PC-3 (cell line): ENCODE results near the gene CHP2. TPM values are rescaled to one million over a fixed set of nuclear protein-coding genes. Genes with fewer than 3 reads are reported as not detected.

Experiments
- ATAC-seq: fragments of 200-7000 bp; cut with Tn5 transposase; 2 replicates; pipeline ENCODE4 v1.9.1; 2020; ENCODE audit warnings: mild to moderate bottlenecking, moderate library complexity
- BruUV-seq: library from RNA; stranded (reverse); fragments of 400-500 nt; replicated peaks from 2 replicates; lab custom pipeline; 2021; lab: Mats Ljungman, UMichigan
- CTCF ChIA-PET: fragments of 300-600 bp; sonication (Branson Sonifier 250); formaldehyde crosslinking; loops from one replicate; lab custom pipeline; 2022; ENCODE audit warnings: antibody characterized with exemption; lab: Charles Lee
- POLR2A ChIA-PET: fragments of 300-600 bp; sonication (Branson Sonifier 250); formaldehyde crosslinking; loops from one replicate; lab custom pipeline; 2022; ENCODE audit warnings: antibody characterized with exemption; ENCODE audit not compliant: unreplicated experiment; lab: Charles Lee
- DNase-seq: peaks from one replicate; pipeline ENCODE4 v3.0.0-alpha.2; 2015
- H2AFZ ChIP-seq: fragments of 300-600 bp; sonication (generic); 2 replicates; pipeline ENCODE4 v1.6.0; 2016; ENCODE audit warnings: antibody characterized with exemption, low read length
- H3F3A ChIP-seq: fragments of 300-600 bp; sonication (generic); one replicate; pipeline ENCODE4 v1.6.0; 2017; ENCODE audit warnings: antibody characterized with exemption, low read length, control low read depth, mild to moderate bottlenecking; ENCODE audit not compliant: unreplicated experiment
- H3K27ac ChIP-seq: fragments of 300-600 bp; sonication (generic); 2 replicates; pipeline ENCODE4 v1.5.1; 2016; ENCODE audit warnings: mild to moderate bottlenecking, low read length
- H3K27me3 ChIP-seq: fragments of 300-600 bp; sonication (generic); 2 replicates; pipeline ENCODE4 v1.6.1; 2016; ENCODE audit warnings: low read length, mixed read lengths
- H3K36me3 ChIP-seq: fragments of 300-600 bp; sonication (generic); 2 replicates; pipeline ENCODE4 v1.6.1; 2016; ENCODE audit warnings: low read depth, mixed run types, low read length, mixed read lengths
- H3K4me1 ChIP-seq: fragments of 300-600 bp; sonication (generic); 2 replicates; pipeline ENCODE4 v1.5.1; 2016; ENCODE audit warnings: low read length; ENCODE audit not compliant: insufficient read depth
- H3K4me2 ChIP-seq: fragments of 300-600 bp; sonication (generic); 2 replicates; pipeline ENCODE4 v1.6.0; 2016; ENCODE audit warnings: low read length
- H3K4me3 ChIP-seq: fragments of 300-600 bp; sonication (generic); 2 replicates; pipeline ENCODE4 v1.5.1; 2016; ENCODE audit warnings: mild to moderate bottlenecking, low read length, mixed read lengths
- H3K79me2 ChIP-seq: fragments of 300-600 bp; sonication (generic); 2 replicates; pipeline ENCODE4 v1.6.1; 2017; ENCODE audit warnings: low read length, mixed read lengths
- H3K9ac ChIP-seq: fragments of 300-600 bp; sonication (generic); 2 replicates; pipeline ENCODE4 v1.6.0; 2016; ENCODE audit warnings: mild to moderate bottlenecking, low read length
- H3K9me2 ChIP-seq: fragments of 300-600 bp; sonication (generic); replicated peaks from 2 replicates; pipeline ENCODE4 v1.6.1; 2016; ENCODE audit warnings: mixed run types, low read length, mixed read lengths
- H3K9me3 ChIP-seq: fragments of 300-600 bp; sonication (generic); 2 replicates; pipeline ENCODE4 v1.6.1; 2016; ENCODE audit warnings: low read length, mixed read lengths
- H4K20me1 ChIP-seq: fragments of 300-600 bp; sonication (generic); 2 replicates; pipeline ENCODE4 v1.6.1; 2016; ENCODE audit warnings: low read length, mixed read lengths
- EZH2 ChIP-seq: fragments of 300-600 bp; sonication (generic); IDR thresholded peaks from one replicate; pipeline ENCODE4 v1.6.1; 2017; ENCODE audit warnings: antibody characterized with exemption, mild to moderate bottlenecking, low read length; ENCODE audit not compliant: unreplicated experiment
- EZH2phosphoT487 ChIP-seq: fragments of 300-600 bp; sonication (generic); IDR thresholded peaks from 2 replicates; pipeline ENCODE4 v1.6.1; 2018; ENCODE audit warnings: mild to moderate bottlenecking, antibody characterized with exemption, low read length, borderline replicate concordance
- intact Hi-C: fragments of 100-400 bp; cut with micrococcal nuclease; formaldehyde crosslinking; loops from 2 replicates; pipeline ENCODE4 v1.9.0; 2023
- total RNA-seq: library from RNA; depleted of rRNA; stranded (reverse); fragments of >200 nt; gene quantifications from 2 replicates; pipeline ENCODE4 v1.2.3, GENCODE V29; 2014
- TF ChIP-seq, protein P1 (sequence below): fragments of 300-600 bp; sonication (generic); conservative IDR thresholded peaks from 2 replicates; pipeline ENCODE4 v1.5.1; 2017; ENCODE audit warnings: antibody characterized with exemption, low read depth, mild to moderate bottlenecking, low read length

The CHP2 gene
- total RNA-seq, 1 experiment from 2014 or later = not detected

DNA sequence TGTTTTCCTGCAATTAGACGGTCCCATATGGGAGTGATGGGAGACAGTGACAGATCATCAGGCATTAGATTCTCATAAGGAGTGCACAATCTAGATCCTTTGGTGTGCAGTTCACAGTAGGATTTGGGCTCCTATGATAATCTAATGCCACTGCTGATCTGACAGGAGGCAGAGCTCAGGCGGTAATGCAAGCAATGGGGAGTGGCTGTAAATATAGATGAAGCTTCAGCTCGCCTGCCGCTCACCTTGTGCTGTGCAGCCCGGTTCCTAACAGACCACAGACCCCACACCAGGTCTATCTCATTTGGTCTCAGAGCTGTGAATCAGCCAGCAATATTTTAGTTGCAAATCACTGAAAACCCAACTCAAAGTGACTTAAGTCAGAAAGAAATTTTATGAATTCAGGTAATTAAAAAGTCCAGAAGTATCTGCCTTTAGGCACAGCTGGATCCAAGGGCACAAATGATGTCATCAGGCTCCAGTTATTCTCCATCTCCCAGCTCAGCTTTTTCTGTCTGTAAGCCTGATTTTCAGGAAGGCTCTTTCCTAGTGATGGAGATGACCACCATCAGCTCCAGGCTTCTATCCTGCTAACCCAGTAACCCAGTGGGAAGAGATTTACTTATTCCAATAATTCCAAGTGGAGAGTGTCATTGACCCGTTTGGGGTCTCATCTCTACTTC is 3.3 kb downstream of the CHP2 start:
- H4K20me1 ChIP-seq = no peaks in the 10 kb centered on the region
- no peaks in the 10 kb centered on the region for H3F3A ChIP-seq
- no peak overlapping the region for H3K27ac ChIP-seq
- H3K9me2 ChIP-seq = no peaks in the 10 kb centered on the region
- no peak overlapping the region for H3K4me3 ChIP-seq
- CTCF ChIA-PET = no interaction called here
- no peak for TF ChIP-seq EZH2phosphoT487
- intact Hi-C loops = no loop called here
- H3K27me3 ChIP-seq = peaks cover 15% of the 10 kb centered on the region
- H3K9ac ChIP-seq = no peak overlapping the region
- no peaks in the 10 kb centered on the region for H3K36me3 ChIP-seq
- no TSS peak for BruUV-seq
- no peak overlapping the region for H3K4me2 ChIP-seq
- H3K79me2 ChIP-seq = no peaks in the 10 kb centered on the region
- H2AFZ ChIP-seq = no peak overlapping the region
- DNase-seq = no peak
- no peak for ATAC-seq
- POLR2A ChIA-PET = no interaction called here
- no peaks in the 10 kb centered on the region for H3K9me3 ChIP-seq
- no peaks in the 10 kb centered on the region for H3K4me1 ChIP-seq

DNA sequence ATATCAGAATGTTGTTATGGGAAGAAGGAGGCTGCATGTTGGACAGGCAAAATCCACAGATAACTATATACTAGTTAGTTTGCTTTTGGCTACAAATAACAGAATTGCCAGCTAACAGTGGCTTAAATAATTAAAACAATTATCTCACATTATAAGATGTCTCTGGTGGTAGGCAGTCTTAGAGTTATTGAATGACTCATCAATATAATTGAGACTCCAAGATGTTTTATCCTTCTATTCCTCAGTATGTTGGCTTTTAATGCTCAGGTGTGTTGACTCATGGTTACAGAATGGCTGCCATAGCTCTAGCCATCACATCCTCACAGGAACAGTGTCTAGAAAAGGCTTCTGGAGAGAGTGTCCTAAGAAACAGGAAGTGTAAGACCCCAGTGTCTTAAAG is 11.1 kb downstream of the CHP2 start:
- Histone ChIP-seq H3K9me2 (no peaks in the 10 kb centered on the region), H3K79me2 (no peaks in the 10 kb centered on the region), H3K4me2 (no peak overlapping the region), H3K9me3 (no peaks in the 10 kb centered on the region), H2AFZ (no peak overlapping the region), H3K4me3 (no peak overlapping the region), H3K9ac (no peak overlapping the region), H4K20me1 (no peaks in the 10 kb centered on the region), H3F3A (no peaks in the 10 kb centered on the region), H3K36me3 (no peaks in the 10 kb centered on the region), H3K4me1 (no peaks in the 10 kb centered on the region), H3K27me3 (no peaks in the 10 kb centered on the region), H3K27ac (no peak overlapping the region)
- ATAC-seq = no peak
- CTCF ChIA-PET = no interaction called here
- no peak for TF ChIP-seq EZH2
- TF ChIP-seq, protein P1, sequence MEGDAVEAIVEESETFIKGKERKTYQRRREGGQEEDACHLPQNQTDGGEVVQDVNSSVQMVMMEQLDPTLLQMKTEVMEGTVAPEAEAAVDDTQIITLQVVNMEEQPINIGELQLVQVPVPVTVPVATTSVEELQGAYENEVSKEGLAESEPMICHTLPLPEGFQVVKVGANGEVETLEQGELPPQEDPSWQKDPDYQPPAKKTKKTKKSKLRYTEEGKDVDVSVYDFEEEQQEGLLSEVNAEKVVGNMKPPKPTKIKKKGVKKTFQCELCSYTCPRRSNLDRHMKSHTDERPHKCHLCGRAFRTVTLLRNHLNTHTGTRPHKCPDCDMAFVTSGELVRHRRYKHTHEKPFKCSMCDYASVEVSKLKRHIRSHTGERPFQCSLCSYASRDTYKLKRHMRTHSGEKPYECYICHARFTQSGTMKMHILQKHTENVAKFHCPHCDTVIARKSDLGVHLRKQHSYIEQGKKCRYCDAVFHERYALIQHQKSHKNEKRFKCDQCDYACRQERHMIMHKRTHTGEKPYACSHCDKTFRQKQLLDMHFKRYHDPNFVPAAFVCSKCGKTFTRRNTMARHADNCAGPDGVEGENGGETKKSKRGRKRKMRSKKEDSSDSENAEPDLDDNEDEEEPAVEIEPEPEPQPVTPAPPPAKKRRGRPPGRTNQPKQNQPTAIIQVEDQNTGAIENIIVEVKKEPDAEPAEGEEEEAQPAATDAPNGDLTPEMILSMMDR = no peak
- no peak for TF ChIP-seq EZH2phosphoT487
- POLR2A ChIA-PET = no interaction called here
- intact Hi-C loops = no loop called here
- no peak for DNase-seq
- no TSS peak for BruUV-seq

DNA sequence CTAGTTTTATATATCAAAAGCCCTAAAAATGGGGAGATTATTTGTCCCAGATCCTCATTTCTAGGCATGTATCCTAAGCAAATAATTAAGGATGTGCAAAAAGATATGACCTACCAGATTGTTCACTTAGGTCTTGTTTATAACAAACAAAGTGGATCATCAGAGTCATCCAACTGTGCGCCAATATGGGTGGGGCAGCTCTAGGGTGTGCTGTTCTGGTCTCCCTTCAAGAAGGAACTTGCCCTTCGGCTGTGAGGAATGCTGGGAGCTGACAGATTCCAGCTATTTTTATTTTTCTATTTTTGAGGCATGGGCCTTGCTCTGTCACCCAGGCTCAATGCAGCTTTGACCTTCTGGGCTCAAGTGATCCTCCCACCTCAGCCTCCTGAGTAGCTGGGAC is 13.8 kb downstream of the CHP2 start:
- H3K27me3 ChIP-seq = peaks cover 5% of the 10 kb centered on the region
- ChIA-PET POLR2A (no interaction called here), CTCF (no interaction called here)
- no peaks in the 10 kb centered on the region for H3K9me3 ChIP-seq
- no peaks in the 10 kb centered on the region for H3K79me2 ChIP-seq
- no peaks in the 10 kb centered on the region for H3K4me1 ChIP-seq
- DNase-seq (no peak), ATAC-seq (no peak)
- no TSS peak for BruUV-seq
- intact Hi-C loops = no loop called here
- no peaks in the 10 kb centered on the region for H3K36me3 ChIP-seq
- H3F3A ChIP-seq = no peaks in the 10 kb centered on the region
- H3K9me2 ChIP-seq = no peaks in the 10 kb centered on the region
- no peak overlapping the region for H3K27ac ChIP-seq
- H2AFZ ChIP-seq = no peak overlapping the region
- TF ChIP-seq, protein P1 = no peak
- TF ChIP-seq EZH2phosphoT487 = no peak
- no peak for TF ChIP-seq EZH2
- no peak overlapping the region for H3K9ac ChIP-seq
- no peak overlapping the region for H3K4me3 ChIP-seq
- no peaks in the 10 kb centered on the region for H4K20me1 ChIP-seq
- H3K4me2 ChIP-seq = no peak overlapping the region
